Keratinocyte (primary cell): ENCODE results near the gene CST4.

ENCODE experiments used
- CTCF ChIP-seq, 3 experiments: IDR thresholded peaks in 1 of 3; conservative IDR thresholded peaks in 1 of 3; optimal IDR thresholded peaks in 1 of 3; 2 replicates in 2 of 3; 3 replicates in 1 of 3; pipeline versions ENCODE3 to v1.5.1; 2011; ENCODE audit warnings: low read length in 3 of 3, mild to moderate bottlenecking in 3 of 3, moderate library complexity in 2 of 3, control low read depth in 1 of 3, inconsistent platforms in 1 of 3; ENCODE audit not compliant: insufficient read depth in 2 of 3; ENCODE audit errors: extremely low read depth in 1 of 3
- EZH2 ChIP-seq: IDR thresholded peaks from one replicate; pipeline ENCODE4 v1.6.1; 2012; ENCODE audit warnings: inconsistent platforms, mild to moderate bottlenecking, low read length, moderate library complexity

DNA sequence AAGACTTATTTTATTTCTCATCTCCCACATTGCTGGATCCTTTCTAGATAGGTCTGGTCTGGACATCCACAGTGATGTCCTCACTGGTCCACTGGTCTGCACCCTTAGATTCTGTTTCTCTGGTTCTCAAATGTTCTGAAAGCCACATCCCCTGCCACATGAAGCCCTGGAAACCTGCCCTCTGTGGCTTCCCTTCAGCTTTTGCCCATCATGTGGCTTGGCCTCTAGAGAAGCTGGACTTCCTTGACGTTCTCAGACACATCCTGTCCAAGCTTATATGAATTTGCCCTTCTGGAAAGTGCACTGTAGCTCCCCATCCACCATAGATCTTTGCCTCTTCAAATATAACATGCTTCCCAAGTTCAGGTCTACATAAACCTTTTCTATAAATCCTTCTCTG, 18.5 kb downstream of the CST4 start:
- TF ChIP-seq CTCF (optimal IDR thresholded peaks at IDR 0.05 in 1 of 3, IDR thresholded peaks at IDR 0.05 in 1 of 3, conservative IDR thresholded peaks at IDR 0.05 in 1 of 3; ENCODE audit: extremely low read depth in 1 of 3, insufficient read depth in 2 of 3, low read length in 3 of 3) (no peak), EZH2 (no peak)
